ENCODE data around the gene TRPM2.

DNA sequence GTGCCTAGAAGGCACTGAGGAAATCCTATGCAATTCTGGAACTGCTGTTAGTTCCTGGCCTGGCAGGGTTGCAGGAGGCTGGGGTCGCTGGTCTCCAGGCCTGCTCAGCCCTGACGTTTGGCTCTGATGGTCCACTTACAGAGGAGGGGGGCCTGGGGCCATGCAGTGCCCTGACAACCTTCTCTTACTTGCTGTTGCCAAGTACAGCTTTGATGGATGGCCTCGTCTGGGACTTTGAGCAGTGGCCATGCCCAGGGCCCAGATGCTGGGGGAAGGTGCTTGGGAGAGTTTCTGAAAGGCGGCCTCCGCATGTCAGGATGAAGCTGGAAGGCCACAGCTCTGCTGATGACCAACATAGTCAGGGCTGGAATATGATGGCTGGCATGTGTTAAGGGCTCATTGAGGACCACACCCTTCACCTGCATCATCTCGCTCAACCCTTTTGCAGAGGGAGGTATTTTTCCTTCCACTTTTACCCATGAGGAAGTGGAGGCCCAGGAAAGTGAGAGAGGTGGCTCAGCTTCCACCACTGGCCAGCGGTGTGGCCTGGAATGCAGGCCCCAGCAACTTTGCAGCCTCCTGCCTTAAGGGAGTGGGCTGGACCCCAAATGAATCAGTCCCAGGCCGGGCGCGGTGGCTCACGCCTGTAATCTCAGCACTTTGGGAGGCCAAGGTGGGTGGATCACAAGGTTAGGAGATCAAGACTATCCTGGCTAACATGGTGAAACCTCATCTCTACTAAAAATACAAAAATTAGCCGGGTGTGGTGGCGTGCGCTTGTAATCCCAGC lies 67.2 kb downstream of the TRPM2 start:
- TF ChIP-seq, protein P1, sequence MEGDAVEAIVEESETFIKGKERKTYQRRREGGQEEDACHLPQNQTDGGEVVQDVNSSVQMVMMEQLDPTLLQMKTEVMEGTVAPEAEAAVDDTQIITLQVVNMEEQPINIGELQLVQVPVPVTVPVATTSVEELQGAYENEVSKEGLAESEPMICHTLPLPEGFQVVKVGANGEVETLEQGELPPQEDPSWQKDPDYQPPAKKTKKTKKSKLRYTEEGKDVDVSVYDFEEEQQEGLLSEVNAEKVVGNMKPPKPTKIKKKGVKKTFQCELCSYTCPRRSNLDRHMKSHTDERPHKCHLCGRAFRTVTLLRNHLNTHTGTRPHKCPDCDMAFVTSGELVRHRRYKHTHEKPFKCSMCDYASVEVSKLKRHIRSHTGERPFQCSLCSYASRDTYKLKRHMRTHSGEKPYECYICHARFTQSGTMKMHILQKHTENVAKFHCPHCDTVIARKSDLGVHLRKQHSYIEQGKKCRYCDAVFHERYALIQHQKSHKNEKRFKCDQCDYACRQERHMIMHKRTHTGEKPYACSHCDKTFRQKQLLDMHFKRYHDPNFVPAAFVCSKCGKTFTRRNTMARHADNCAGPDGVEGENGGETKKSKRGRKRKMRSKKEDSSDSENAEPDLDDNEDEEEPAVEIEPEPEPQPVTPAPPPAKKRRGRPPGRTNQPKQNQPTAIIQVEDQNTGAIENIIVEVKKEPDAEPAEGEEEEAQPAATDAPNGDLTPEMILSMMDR (IDR thresholded peaks at IDR 0.05) = no peak
- TF ChIP-seq POLR2AphosphoS5 (IDR thresholded peaks at IDR 0.05) = no peak
